ENCODE data around the gene MTG2.

DNA sequence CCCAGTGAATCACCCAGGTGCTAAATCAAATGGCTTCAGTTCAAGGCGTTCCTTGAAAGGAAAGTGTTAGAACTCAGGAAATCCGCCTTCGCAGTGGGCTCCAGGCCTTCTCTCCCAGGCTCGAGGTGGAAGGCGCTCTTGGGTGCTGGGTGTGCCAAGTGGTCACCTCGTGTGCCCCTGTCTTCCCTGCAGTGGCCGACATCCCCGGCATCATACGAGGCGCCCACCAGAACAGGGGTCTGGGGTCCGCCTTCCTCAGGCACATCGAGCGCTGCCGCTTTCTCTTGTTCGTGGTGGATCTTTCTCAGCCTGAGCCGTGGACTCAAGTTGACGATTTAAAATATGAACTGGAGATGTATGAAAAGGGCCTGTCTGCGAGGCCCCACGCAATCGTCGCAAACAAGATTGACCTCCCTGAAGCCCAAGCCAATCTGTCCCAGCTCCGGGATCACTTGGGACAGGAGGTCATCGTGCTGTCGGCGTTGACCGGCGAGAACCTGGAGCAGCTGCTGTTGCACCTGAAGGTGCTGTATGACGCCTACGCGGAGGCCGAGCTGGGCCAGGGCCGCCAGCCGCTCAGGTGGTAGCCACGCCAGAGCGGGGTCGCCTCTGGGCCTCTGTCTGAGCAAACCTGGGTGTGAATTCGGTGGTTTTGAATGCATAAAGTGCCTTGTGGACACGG is 17.8 kb downstream of the MTG2 start:
- TF ChIP-seq ZBTB17 (tag by site-specific recombination; IDR thresholded peaks at IDR 0.05) (no peak), ZNF274 (IDR thresholded peaks at IDR 0.05; ENCODE audit: low read length) (no peak), ZNF274 (tag by site-specific recombination; IDR thresholded peaks at IDR 0.05; ENCODE audit: borderline replicate concordance) (no peak), ZNF214 (tag by site-specific recombination; IDR thresholded peaks at IDR 0.05; ENCODE audit: borderline replicate concordance) (no peak), GFI1B (tag by site-specific recombination; IDR thresholded peaks at IDR 0.05) (no peak), ZNF138 (tag by site-specific recombination; IDR thresholded peaks at IDR 0.05; ENCODE audit: borderline replicate concordance) (no peak), SP2 (tag by site-specific recombination; IDR thresholded peaks at IDR 0.05) (no peak), SALL2 (tag by site-specific recombination; IDR thresholded peaks at IDR 0.05; ENCODE audit: borderline replicate concordance) (no peak)
- TF ChIP-seq, protein P1, sequence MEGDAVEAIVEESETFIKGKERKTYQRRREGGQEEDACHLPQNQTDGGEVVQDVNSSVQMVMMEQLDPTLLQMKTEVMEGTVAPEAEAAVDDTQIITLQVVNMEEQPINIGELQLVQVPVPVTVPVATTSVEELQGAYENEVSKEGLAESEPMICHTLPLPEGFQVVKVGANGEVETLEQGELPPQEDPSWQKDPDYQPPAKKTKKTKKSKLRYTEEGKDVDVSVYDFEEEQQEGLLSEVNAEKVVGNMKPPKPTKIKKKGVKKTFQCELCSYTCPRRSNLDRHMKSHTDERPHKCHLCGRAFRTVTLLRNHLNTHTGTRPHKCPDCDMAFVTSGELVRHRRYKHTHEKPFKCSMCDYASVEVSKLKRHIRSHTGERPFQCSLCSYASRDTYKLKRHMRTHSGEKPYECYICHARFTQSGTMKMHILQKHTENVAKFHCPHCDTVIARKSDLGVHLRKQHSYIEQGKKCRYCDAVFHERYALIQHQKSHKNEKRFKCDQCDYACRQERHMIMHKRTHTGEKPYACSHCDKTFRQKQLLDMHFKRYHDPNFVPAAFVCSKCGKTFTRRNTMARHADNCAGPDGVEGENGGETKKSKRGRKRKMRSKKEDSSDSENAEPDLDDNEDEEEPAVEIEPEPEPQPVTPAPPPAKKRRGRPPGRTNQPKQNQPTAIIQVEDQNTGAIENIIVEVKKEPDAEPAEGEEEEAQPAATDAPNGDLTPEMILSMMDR (tag by site-specific recombination; IDR thresholded peaks at IDR 0.05): no peak
- TF ChIP-seq, protein P2, sequence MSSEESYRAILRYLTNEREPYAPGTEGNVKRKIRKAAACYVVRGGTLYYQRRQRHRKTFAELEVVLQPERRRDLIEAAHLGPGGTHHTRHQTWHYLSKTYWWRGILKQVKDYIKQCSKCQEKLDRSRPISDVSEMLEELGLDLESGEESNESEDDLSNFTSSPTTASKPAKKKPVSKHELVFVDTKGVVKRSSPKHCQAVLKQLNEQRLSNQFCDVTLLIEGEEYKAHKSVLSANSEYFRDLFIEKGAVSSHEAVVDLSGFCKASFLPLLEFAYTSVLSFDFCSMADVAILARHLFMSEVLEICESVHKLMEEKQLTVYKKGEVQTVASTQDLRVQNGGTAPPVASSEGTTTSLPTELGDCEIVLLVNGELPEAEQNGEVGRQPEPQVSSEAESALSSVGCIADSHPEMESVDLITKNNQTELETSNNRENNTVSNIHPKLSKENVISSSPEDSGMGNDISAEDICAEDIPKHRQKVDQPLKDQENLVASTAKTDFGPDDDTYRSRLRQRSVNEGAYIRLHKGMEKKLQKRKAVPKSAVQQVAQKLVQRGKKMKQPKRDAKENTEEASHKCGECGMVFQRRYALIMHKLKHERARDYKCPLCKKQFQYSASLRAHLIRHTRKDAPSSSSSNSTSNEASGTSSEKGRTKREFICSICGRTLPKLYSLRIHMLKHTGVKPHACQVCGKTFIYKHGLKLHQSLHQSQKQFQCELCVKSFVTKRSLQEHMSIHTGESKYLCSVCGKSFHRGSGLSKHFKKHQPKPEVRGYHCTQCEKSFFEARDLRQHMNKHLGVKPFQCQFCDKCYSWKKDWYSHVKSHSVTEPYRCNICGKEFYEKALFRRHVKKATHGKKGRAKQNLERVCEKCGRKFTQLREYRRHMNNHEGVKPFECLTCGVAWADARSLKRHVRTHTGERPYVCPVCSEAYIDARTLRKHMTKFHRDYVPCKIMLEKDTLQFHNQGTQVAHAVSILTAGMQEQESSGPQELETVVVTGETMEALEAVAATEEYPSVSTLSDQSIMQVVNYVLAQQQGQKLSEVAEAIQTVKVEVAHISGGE (tag by site-specific recombination; conservative IDR thresholded peaks at IDR 0.05; ENCODE audit: low read depth): no peak
- TF ChIP-seq, protein P3, sequence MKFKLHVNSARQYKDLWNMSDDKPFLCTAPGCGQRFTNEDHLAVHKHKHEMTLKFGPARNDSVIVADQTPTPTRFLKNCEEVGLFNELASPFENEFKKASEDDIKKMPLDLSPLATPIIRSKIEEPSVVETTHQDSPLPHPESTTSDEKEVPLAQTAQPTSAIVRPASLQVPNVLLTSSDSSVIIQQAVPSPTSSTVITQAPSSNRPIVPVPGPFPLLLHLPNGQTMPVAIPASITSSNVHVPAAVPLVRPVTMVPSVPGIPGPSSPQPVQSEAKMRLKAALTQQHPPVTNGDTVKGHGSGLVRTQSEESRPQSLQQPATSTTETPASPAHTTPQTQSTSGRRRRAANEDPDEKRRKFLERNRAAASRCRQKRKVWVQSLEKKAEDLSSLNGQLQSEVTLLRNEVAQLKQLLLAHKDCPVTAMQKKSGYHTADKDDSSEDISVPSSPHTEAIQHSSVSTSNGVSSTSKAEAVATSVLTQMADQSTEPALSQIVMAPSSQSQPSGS (tag by site-specific recombination; IDR thresholded peaks at IDR 0.05; ENCODE audit: low read depth): no peak
